ENCODE results near the gene MKRN2OS.

MKRN2OS gene

GRCh38 chr3:12512534-12513118 lies 32.7 kb downstream of the MKRN2OS start:
- DNase-seq: no peak

- DNase-seq: no peak
Measured at GRCh38 chr3:12509466-12509865, 35.8 kb downstream of the MKRN2OS start.

- DNase-seq: peak; percentile 99
Measured at GRCh38 chr3:12508291-12508700, 37.0 kb downstream of the MKRN2OS start.

- peak; percentile 63 for DNase-seq
Measured at GRCh38 chr3:12507591-12508281, 37.6 kb downstream of the MKRN2OS start.

GRCh38 chr3:12506201-12506709 lies 39.0 kb downstream of the MKRN2OS start:
- DNase-seq: no peak

- no peak for DNase-seq
Measured at GRCh38 chr3:12503126-12503957, 42.0 kb downstream of the MKRN2OS start.

- peak; percentile 25 for DNase-seq
Measured at GRCh38 chr3:12501360-12502020, 43.8 kb downstream of the MKRN2OS start.

GRCh38 chr3:12499474-12499873 lies 45.8 kb downstream of the MKRN2OS start:
- DNase-seq: no peak

GRCh38 chr3:12496453-12496761 lies 48.9 kb downstream of the MKRN2OS start:
- DNase-seq: no peak

- DNase-seq: no peak
Measured at GRCh38 chr3:12495749-12496452, 49.4 kb downstream of the MKRN2OS start.

GRCh38 chr3:12490547-12490946 lies 54.8 kb downstream of the MKRN2OS start:
- peak; percentile 32 for DNase-seq

- DNase-seq: peak; percentile 78
Measured at GRCh38 chr3:12489832-12490231, 55.5 kb downstream of the MKRN2OS start.
